ENCODE measurements around the gene DNAH7.

DNAH7 gene

GRCh38 chr2:195793881-195794280 is 274.8 kb downstream of the DNAH7 start:
- DNase-seq = no peak

GRCh38 chr2:195782156-195782555 is 286.5 kb downstream of the DNAH7 start:
- no peak for DNase-seq

- no peak for DNase-seq
Observed at GRCh38 chr2:195779491-195779890, 289.1 kb downstream of the DNAH7 start.

- no peak for DNase-seq
Observed at GRCh38 chr2:195769975-195770374, 298.7 kb downstream of the DNAH7 start.

GRCh38 chr2:195768431-195768830 is 300.2 kb downstream of the DNAH7 start:
- no peak for DNase-seq

GRCh38 chr2:195766691-195767090 is 301.9 kb downstream of the DNAH7 start:
- no peak for DNase-seq

GRCh38 chr2:195763866-195764265 is 304.8 kb downstream of the DNAH7 start:
- DNase-seq = no peak

- DNase-seq = no peak
Observed at GRCh38 chr2:195759877-195760276, 308.8 kb downstream of the DNAH7 start.

- no peak for DNase-seq
Observed at GRCh38 chr2:195758846-195759245, 309.8 kb downstream of the DNAH7 start.

GRCh38 chr2:195756218-195756942 is 312.3 kb downstream of the DNAH7 start:
- DNase-seq = no peak

- no peak for DNase-seq
Observed at GRCh38 chr2:195741191-195741590, 327.4 kb downstream of the DNAH7 start.

GRCh38 chr2:195737511-195738325 is 330.9 kb downstream of the DNAH7 start:
- DNase-seq = no peak

- no peak for DNase-seq
Observed at GRCh38 chr2:195735347-195735746, 333.3 kb downstream of the DNAH7 start.

- no peak for DNase-seq
Observed at GRCh38 chr2:195734931-195735330, 333.7 kb downstream of the DNAH7 start.

GRCh38 chr2:195734395-195734794 is 334.2 kb downstream of the DNAH7 start:
- DNase-seq = no peak

GRCh38 chr2:195733831-195734230 is 334.8 kb downstream of the DNAH7 start:
- no peak for DNase-seq

- DNase-seq = no peak
Observed at GRCh38 chr2:195732574-195732973, 336.1 kb downstream of the DNAH7 start.

GRCh38 chr2:195730912-195731311 is 337.7 kb downstream of the DNAH7 start:
- DNase-seq = no peak

- DNase-seq = no peak
Observed at GRCh38 chr2:195727106-195727505, 341.5 kb downstream of the DNAH7 start.

- DNase-seq = no peak
Observed at GRCh38 chr2:195722075-195722474, 346.6 kb downstream of the DNAH7 start.

GRCh38 chr2:195721042-195721441 is 347.6 kb downstream of the DNAH7 start:
- DNase-seq = no peak

GRCh38 chr2:195716466-195716865 is 352.2 kb downstream of the DNAH7 start:
- no peak for DNase-seq

GRCh38 chr2:195711478-195711877 is 357.2 kb downstream of the DNAH7 start:
- DNase-seq = no peak

Data from SW 1271 (cell line).